Trophoblast cell (in vitro differentiated cells and primary cell): Measurements from ENCODE around the gene C17orf100.

Source experiments
- DNase-seq, 2 donors: peaks; one replicate each; pipeline ENCODE4 v3.0.0-alpha.2; 2016
- H2AFZ ChIP-seq: 2 replicates; pipeline ENCODE4 v1.6.1; 2013; ENCODE audit warnings: low read length, moderate library complexity, mild to moderate bottlenecking; ENCODE audit not compliant: insufficient read depth, poor library complexity
- H2AK5ac ChIP-seq: 2 replicates; pipeline ENCODE4 v1.6.1; 2013; ENCODE audit warnings: mild to moderate bottlenecking, low read length
- H2BK120ac ChIP-seq: 2 replicates; pipeline ENCODE4 v1.6.1; 2013; ENCODE audit warnings: low read length, mild to moderate bottlenecking, moderate library complexity; ENCODE audit not compliant: insufficient read depth, poor library complexity
- H2BK12ac ChIP-seq: 2 replicates; pipeline ENCODE4 v1.6.1; 2013; ENCODE audit warnings: mild to moderate bottlenecking, low read length, moderate library complexity
- H2BK5ac ChIP-seq: 2 replicates; pipeline ENCODE4 v1.6.1; 2013; ENCODE audit warnings: low read length, low read depth, moderate library complexity, mild to moderate bottlenecking; ENCODE audit not compliant: poor library complexity
- H3K14ac ChIP-seq: 2 replicates; pipeline ENCODE4 v1.6.1; 2013; ENCODE audit warnings: mild to moderate bottlenecking, low read length
- H3K18ac ChIP-seq: 2 replicates; pipeline ENCODE4 v1.6.1; 2013; ENCODE audit warnings: mild to moderate bottlenecking, low read length
- H3K23ac ChIP-seq: 2 replicates; pipeline ENCODE4 v1.6.1; 2013; ENCODE audit warnings: low read length
- H3K27ac ChIP-seq: 2 replicates; pipeline ENCODE4 v1.5.1; 2013; ENCODE audit warnings: low read depth, mild to moderate bottlenecking, inconsistent platforms, low read length, moderate library complexity
- H3K27me3 ChIP-seq: 2 replicates; pipeline ENCODE4 v1.6.1; 2013; ENCODE audit warnings: inconsistent platforms, mild to moderate bottlenecking, low read length, moderate library complexity; ENCODE audit not compliant: insufficient read depth
- H3K36me3 ChIP-seq, 2 experiments: 1 replicate in 1 of 2; 2 replicates in 1 of 2; pipeline ENCODE4 v1.6.1; 2013; ENCODE audit warnings: low read length in 2 of 2, mild to moderate bottlenecking in 2 of 2, moderate library complexity in 1 of 2; ENCODE audit not compliant: insufficient read depth in 2 of 2, control insufficient read depth in 1 of 2
- H3K4ac ChIP-seq: 2 replicates; pipeline ENCODE4 v1.6.1; 2013; ENCODE audit warnings: low read depth, mild to moderate bottlenecking, low read length, moderate library complexity
- H3K4me1 ChIP-seq, 2 experiments: 1 replicate in 1 of 2; 2 replicates in 1 of 2; pipeline ENCODE4 v1.6.1; 2013; ENCODE audit warnings: low read length in 2 of 2, mild to moderate bottlenecking in 2 of 2, moderate library complexity in 1 of 2; ENCODE audit not compliant: insufficient read depth in 2 of 2, control insufficient read depth in 1 of 2
- H3K4me2 ChIP-seq: 2 replicates; pipeline ENCODE4 v1.6.1; 2013; ENCODE audit warnings: inconsistent platforms, mild to moderate bottlenecking, low read length, moderate library complexity
- H3K4me3 ChIP-seq: 2 replicates; pipeline ENCODE4 v1.5.1; 2013; ENCODE audit warnings: mild to moderate bottlenecking, low read depth, low read length, inconsistent platforms
- H3K79me1 ChIP-seq: one replicate; pipeline ENCODE4 v1.6.1; 2013; ENCODE audit warnings: low read length
- H3K79me2 ChIP-seq: 2 replicates; pipeline ENCODE4 v1.6.1; 2013; ENCODE audit warnings: low read length, mild to moderate bottlenecking; ENCODE audit not compliant: control insufficient read depth, insufficient read depth, poor library complexity
- H3K9ac ChIP-seq: 2 replicates; pipeline ENCODE4 v1.6.1; 2013; ENCODE audit warnings: mild to moderate bottlenecking, low read length
- H3K9me3 ChIP-seq: 2 replicates; pipeline ENCODE4 v1.6.1; 2013; ENCODE audit warnings: low read depth, mild to moderate bottlenecking, control low read depth, inconsistent platforms, low read length; ENCODE audit not compliant: insufficient read depth
- H4K12ac ChIP-seq: 2 replicates; pipeline ENCODE4 v1.6.1; 2013; ENCODE audit warnings: low read depth, mild to moderate bottlenecking, low read length, moderate library complexity
- H4K8ac ChIP-seq: 2 replicates; pipeline ENCODE4 v1.6.1; 2013; ENCODE audit warnings: low read depth, mild to moderate bottlenecking, low read length, moderate library complexity
- H4K91ac ChIP-seq: one replicate; pipeline ENCODE4 v1.6.1; 2013; ENCODE audit warnings: low read depth, mild to moderate bottlenecking, low read length, moderate library complexity
- WGBS: extraction: QIAGEN DNeasy Blood & Tissue Kit; methylation state at CpG from one replicate; pipeline ENCODE4 v1.1.7; 2013; ENCODE audit warnings: missing lambda C conversion rate; ENCODE audit not compliant: insufficient read length, insufficient coverage; ENCODE audit errors: extremely low coverage; 5-methylcytosine and 5-hydroxymethylcytosine counted together

C17orf100 gene

GRCh38 chr17:6682339-6682738, 30.8 kb downstream of the C17orf100 start:
- Histone ChIP-seq H4K91ac (no peak overlapping the region), H3K36me3 (no peaks in the 10 kb centered on the region), H2BK12ac (no peak overlapping the region), H3K4ac (no peak overlapping the region), H2AFZ (no peak overlapping the region), H3K27ac (no peak overlapping the region), H3K79me1 (no peaks in the 10 kb centered on the region), H3K18ac (no peak overlapping the region), H3K79me2 (no peaks in the 10 kb centered on the region), H2AK5ac (no peak overlapping the region), H3K4me2 (no peak overlapping the region), H3K4me3 (no peak overlapping the region), H4K12ac (no peak overlapping the region), H2BK120ac (no peak overlapping the region), H2BK5ac (no peak overlapping the region), H3K4me1 (no peaks in the 10 kb centered on the region), H4K8ac (no peak overlapping the region), H3K9ac (no peak overlapping the region), H3K23ac (no peak overlapping the region), H3K27me3 (no peaks in the 10 kb centered on the region), H3K14ac (no peak overlapping the region), H3K9me3 (no peaks in the 10 kb centered on the region)
- no CpG with 5 or more reads among the region's 4 CpGs for WGBS
- DNase-seq = no peak

DNA sequence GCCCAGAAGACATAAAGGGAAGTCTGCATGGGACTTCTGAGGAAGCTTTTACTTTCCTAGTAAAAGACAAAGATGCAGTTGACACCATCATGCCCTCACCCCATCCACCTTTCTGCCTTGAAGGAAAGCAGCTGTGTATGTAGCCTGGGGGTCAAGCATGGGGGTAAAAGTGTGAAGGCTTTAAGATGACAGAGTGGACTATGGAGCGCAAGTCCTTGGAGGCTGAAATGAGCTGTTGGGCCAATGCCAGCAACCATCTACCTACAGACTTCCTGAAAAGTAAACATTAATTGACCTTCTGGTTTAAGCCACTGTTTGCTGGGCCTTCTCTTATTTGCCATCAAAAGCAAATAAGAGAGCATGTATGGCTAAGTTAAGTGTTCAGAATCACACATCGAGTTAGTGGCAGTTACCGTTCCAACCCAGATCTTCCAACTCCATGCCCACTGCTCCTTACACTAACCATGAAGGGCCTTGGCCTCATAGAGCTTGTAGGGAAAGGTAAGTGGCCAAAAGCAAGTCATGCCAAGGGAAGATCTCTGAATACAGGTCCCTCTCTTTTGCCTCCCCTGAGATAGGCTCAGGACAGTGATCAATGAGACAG, 31.6 kb downstream of the C17orf100 start:
- no peak overlapping the region for H3K18ac ChIP-seq
- H3K4me3 ChIP-seq = no peak overlapping the region
- no peak overlapping the region for H3K9ac ChIP-seq
- no peak overlapping the region for H2BK5ac ChIP-seq
- DNase-seq = no peak
- no peak overlapping the region for H4K91ac ChIP-seq
- H4K12ac ChIP-seq = no peak overlapping the region
- no peak overlapping the region for H3K4ac ChIP-seq
- WGBS = no CpG with 5 or more reads among the region's 3 CpGs
- H3K27ac ChIP-seq = no peak overlapping the region
- H3K14ac ChIP-seq = no peak overlapping the region
- H2BK120ac ChIP-seq = no peak overlapping the region
- H3K79me1 ChIP-seq = no peaks in the 10 kb centered on the region
- H3K79me2 ChIP-seq = no peaks in the 10 kb centered on the region
- no peak overlapping the region for H4K8ac ChIP-seq
- H2BK12ac ChIP-seq = no peak overlapping the region
- no peak overlapping the region for H2AFZ ChIP-seq
- H3K36me3 ChIP-seq = no peaks in the 10 kb centered on the region
- H3K23ac ChIP-seq = no peak overlapping the region
- H2AK5ac ChIP-seq = no peak overlapping the region
- H3K9me3 ChIP-seq = no peaks in the 10 kb centered on the region
- H3K27me3 ChIP-seq = no peaks in the 10 kb centered on the region
- H3K4me1 ChIP-seq = no peaks in the 10 kb centered on the region
- H3K4me2 ChIP-seq = no peak overlapping the region

GRCh38 chr17:6683730-6684459, 32.3 kb downstream of the C17orf100 start:
- Histone ChIP-seq H3K79me2 (no peaks in the 10 kb centered on the region), H3K4me3 (no peak overlapping the region), H3K9ac (no peak overlapping the region), H3K9me3 (no peaks in the 10 kb centered on the region), H4K91ac (no peak overlapping the region), H3K79me1 (no peaks in the 10 kb centered on the region), H4K12ac (no peak overlapping the region), H3K23ac (no peak overlapping the region), H3K27ac (no peak overlapping the region), H2AFZ (no peak overlapping the region), H4K8ac (no peak overlapping the region), H3K4me2 (no peak overlapping the region), H2BK5ac (no peak overlapping the region), H3K14ac (no peak overlapping the region), H2BK12ac (no peak overlapping the region), H2BK120ac (no peak overlapping the region), H3K4ac (no peak overlapping the region), H3K36me3 (no peaks in the 10 kb centered on the region), H3K18ac (no peak overlapping the region), H3K27me3 (no peaks in the 10 kb centered on the region), H3K4me1 (no peaks in the 10 kb centered on the region), H2AK5ac (no peak overlapping the region)
- DNase-seq = no peak
- WGBS = no CpG with 5 or more reads among the region's 3 CpGs

DNA sequence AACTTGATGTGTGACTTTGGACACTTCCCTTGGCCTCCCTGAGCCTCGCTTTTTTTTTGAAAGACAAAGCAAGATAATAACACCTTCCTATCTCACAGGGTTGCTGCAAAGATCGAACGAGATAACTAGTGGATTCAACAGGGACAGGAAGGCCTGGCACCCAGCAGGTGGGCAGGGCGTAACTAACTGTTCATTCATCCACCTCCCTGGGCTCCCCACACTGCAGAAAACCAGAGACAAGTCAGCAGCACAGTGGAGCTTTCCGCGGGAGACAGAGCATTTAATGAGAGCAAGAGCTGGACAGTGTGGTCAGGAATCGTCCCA, 32.9 kb downstream of the C17orf100 start:
- H2BK120ac ChIP-seq = no peak overlapping the region
- H3K9ac ChIP-seq = no peak overlapping the region
- WGBS = no CpG with 5 or more reads among the region's 7 CpGs
- no peak overlapping the region for H2AFZ ChIP-seq
- no peak overlapping the region for H3K27ac ChIP-seq
- H3K4me2 ChIP-seq = no peak overlapping the region
- H3K14ac ChIP-seq = no peak overlapping the region
- H2AK5ac ChIP-seq = no peak overlapping the region
- H3K4me1 ChIP-seq = no peaks in the 10 kb centered on the region
- no peak for DNase-seq
- H3K4me3 ChIP-seq = no peak overlapping the region
- H3K36me3 ChIP-seq = no peaks in the 10 kb centered on the region
- H3K27me3 ChIP-seq = no peaks in the 10 kb centered on the region
- no peaks in the 10 kb centered on the region for H3K79me1 ChIP-seq
- H2BK12ac ChIP-seq = no peak overlapping the region
- H3K4ac ChIP-seq = no peak overlapping the region
- H3K18ac ChIP-seq = no peak overlapping the region
- H2BK5ac ChIP-seq = no peak overlapping the region
- no peaks in the 10 kb centered on the region for H3K9me3 ChIP-seq
- H4K8ac ChIP-seq = no peak overlapping the region
- H4K12ac ChIP-seq = no peak overlapping the region
- H3K79me2 ChIP-seq = no peaks in the 10 kb centered on the region
- no peak overlapping the region for H4K91ac ChIP-seq
- H3K23ac ChIP-seq = no peak overlapping the region
